HepG2 (cell line): ENCODE results near the gene CCDC91. TPM values are rescaled to one million over a fixed set of nuclear protein-coding genes. Genes with fewer than 3 reads are reported as not detected.

Source experiments
- ATAC-seq: fragments of 200-7000 bp; cut with Tn5 transposase; 3 replicates; pipeline ENCODE4 v1.9.1; 2020; ENCODE audit warnings: mild to moderate bottlenecking, moderate library complexity
- BruUV-seq: library from RNA; stranded (reverse); fragments of 400-500 nt; replicated peaks from 2 replicates; lab custom pipeline; 2021; lab: Mats Ljungman, UMichigan
- CTCF ChIA-PET: fragments of 300-600 bp; formaldehyde crosslinking; extraction: SDS; loops from one replicate; lab custom pipeline; 2021; ENCODE audit warnings: low total read pairs, inconsistent platforms, low intra/inter-chr PET ratio; lab: Yijun Ruan, JAX
- POLR2A ChIA-PET: fragments of 350-600 bp; sonication (Branson Sonifier 250); formaldehyde crosslinking; loops from one replicate; lab custom pipeline; 2020; ENCODE audit warnings: antibody characterized with exemption, inconsistent platforms; lab: Yijun Ruan, JAX
- DNase-seq: peaks from one replicate; pipeline ENCODE4 v3.0.0-alpha.2; 2015; ENCODE audit warnings: low spot score
- FAIRE-seq: peaks from 3 replicates; lab custom pipeline; 2011; peaks lifted over from hg19 to GRCh38; lab: Jason Lieb, UNC
- H2AFZ ChIP-seq: one replicate; pipeline ENCODE4 v1.6.1; 2011; ENCODE audit warnings: low read length, inconsistent platforms
- H3K27ac ChIP-seq: fragments of 300-600 bp; 3 replicates; pipeline ENCODE4 v1.8.0; 2011; ENCODE audit warnings: mixed run types, mild to moderate bottlenecking, mixed read lengths, low read length, inconsistent platforms; ENCODE audit not compliant: insufficient read depth; ENCODE audit errors: extremely low read length
- H3K27me3 ChIP-seq, 2 experiments: fragments of 200-600 bp in 1 of 2; 2 replicates in 1 of 2; 3 replicates in 1 of 2; pipeline versions ENCODE4 v1.6.0 to v1.8.0; 2011; ENCODE audit warnings: low read length in 2 of 2, mild to moderate bottlenecking in 2 of 2, moderate library complexity in 2 of 2, inconsistent platforms in 1 of 2; ENCODE audit not compliant: insufficient read depth in 2 of 2, control insufficient read depth in 1 of 2
- H3K36me3 ChIP-seq, 2 experiments: fragments of 200-600 bp in 1 of 2; replicated peaks in 1 of 2; 2 replicates in 1 of 2; 3 replicates in 1 of 2; pipeline versions ENCODE4 v1.5.1 to v1.8.0; 2011; ENCODE audit warnings: low read length in 2 of 2, inconsistent platforms in 1 of 2; ENCODE audit not compliant: insufficient read depth in 2 of 2, control insufficient read depth in 1 of 2
- H3K4me1 ChIP-seq: 2 replicates; pipeline ENCODE4 v1.5.1; 2012; ENCODE audit warnings: low read length, inconsistent platforms; ENCODE audit not compliant: insufficient read depth
- H3K4me2 ChIP-seq: 2 replicates; pipeline ENCODE4 v1.6.0; 2011; ENCODE audit warnings: low read depth, low read length, inconsistent platforms
- H3K4me3 ChIP-seq, 3 experiments: fragments of 200-600 bp in 1 of 3; sonication (generic), shearing (Covaris generic) in 1 of 3; replicated peaks in 1 of 3; 2 replicates each; pipeline ENCODE4 v1.5.1; 2011 to 2016; ENCODE audit warnings: low read length in 3 of 3, inconsistent platforms in 2 of 3, low read depth in 2 of 3, mild to moderate bottlenecking in 2 of 3, control low read depth in 1 of 3, mixed read lengths in 1 of 3; ENCODE audit not compliant: insufficient read depth in 1 of 3
- H3K79me2 ChIP-seq: one replicate; pipeline ENCODE4 v1.6.1; 2011; ENCODE audit warnings: low read length, inconsistent platforms; ENCODE audit not compliant: insufficient read depth
- H3K9ac ChIP-seq: 2 replicates; pipeline ENCODE4 v1.6.0; 2011; ENCODE audit warnings: mild to moderate bottlenecking, low read depth, low read length, inconsistent platforms; ENCODE audit not compliant: insufficient read depth
- H3K9me3 ChIP-seq: 2 replicates; pipeline ENCODE4 v1.5.1; 2012; ENCODE audit warnings: mild to moderate bottlenecking, low read length
- H4K20me1 ChIP-seq: 2 replicates; pipeline ENCODE4 v1.6.0; 2011; ENCODE audit warnings: inconsistent platforms, mild to moderate bottlenecking, low read length, moderate library complexity; ENCODE audit not compliant: insufficient read depth
- ATF1 ChIP-seq: IDR thresholded peaks from 2 replicates; pipeline ENCODE4 v1.6.1; 2016; ENCODE audit warnings: mild to moderate bottlenecking, control low read depth
- PRDM10 ChIP-seq: sonication (generic); formaldehyde crosslinking; IDR thresholded peaks from 2 replicates; pipeline ENCODE4 v1.4.0; 2020; ENCODE audit warnings: low read depth, missing genetic modification reagents
- THAP8 ChIP-seq: sonication (generic); formaldehyde crosslinking; IDR thresholded peaks from 2 replicates; pipeline ENCODE4 v1.5.1; 2020; ENCODE audit warnings: missing genetic modification reagents, mild to moderate bottlenecking, borderline replicate concordance
- ZBTB38 ChIP-seq: sonication (generic); formaldehyde crosslinking; IDR thresholded peaks from 2 replicates; pipeline ENCODE4 v1.5.1; 2020; ENCODE audit warnings: mild to moderate bottlenecking, missing genetic modification reagents
- ZNF720 ChIP-seq: sonication (generic); formaldehyde crosslinking; IDR thresholded peaks from 2 replicates; pipeline ENCODE4 v1.4.0; 2020; ENCODE audit warnings: missing genetic modification reagents
- ZNF841 ChIP-seq: sonication (generic); formaldehyde crosslinking; IDR thresholded peaks from 2 replicates; pipeline ENCODE4 v1.8.1; 2023; ENCODE audit warnings: missing genetic modification reagents, borderline replicate concordance
- ZNF878 ChIP-seq: sonication (generic); formaldehyde crosslinking; IDR thresholded peaks from 2 replicates; pipeline ENCODE4 v1.8.1; 2023; ENCODE audit warnings: mild to moderate bottlenecking, missing genetic modification reagents, moderate library complexity
- WGBS: methylation state at CpG from one replicate; pipeline ENCODE4 v1.1.6; 2017; ENCODE audit warnings: low lambda C conversion rate; 5-methylcytosine and 5-hydroxymethylcytosine counted together
- in situ Hi-C: cut with HindIII; loops from 2 replicates; pipeline ENCODE4 v1.10.0; 2017; ENCODE audit warnings: low pct_unique_long_range_greater_than_20kb; ENCODE audit not compliant: extremely low pct_ligation_motif_present
- intact Hi-C: fragments of 100-400 bp; cut with micrococcal nuclease; formaldehyde crosslinking; loops from one replicate; pipeline ENCODE4 v1.10.0; 2022; ENCODE audit not compliant: unreplicated experiment
- polyA plus RNA-seq, 8 experiments: library from polyadenylated mRNA; depleted of rRNA in 3 of 8; stranded (reverse) in 7 of 8; unstranded in 1 of 8; fragments of >200 nt; fragmentation: Illumina TruSeq in 4 of 8; extraction: Trizol in 4 of 8; gene quantifications; 2 replicates each; pipeline versions ENCODE4 v1.2.1 to v1.2.3, GENCODE V29; 2011 to 2016; ENCODE audit warnings: low read depth in 4 of 8, missing spikeins in 1 of 8, mixed read lengths in 1 of 8; ENCODE audit not compliant: insufficient read depth in 1 of 8
- total RNA-seq, 5 experiments: library from RNA; depleted of rRNA; stranded (reverse); fragments of >200 nt; fragmentation: Illumina TruSeq; extraction: Trizol; gene quantifications; 2 replicates each; pipeline ENCODE4 v1.2.3, GENCODE V29; 2016; ENCODE audit warnings: low read depth in 1 of 5

The CCDC91 gene
- total and polyA plus RNA-seq, 2 of the 13 experiments (the other 11 are each of a cell fraction or from before 2014, with no cell fraction given): 9.8 to 15.8 TPM

- TF ChIP-seq ATF1 (CRISPR knock-in tag) (peak; percentile 74), ZBTB38 (CRISPR knock-in tag) (peak; percentile 84)
These were observed at the start of gene CCDC91 (continued) for GRCh38 chr12:28190321-28191050.

- intact Hi-C loops: no loop called here
- in situ Hi-C loops: no loop called here
- no peaks in the 10 kb centered on the region for H3K4me1 ChIP-seq
- POLR2A ChIA-PET: no interaction called here
- H3K9me3 ChIP-seq: no peaks in the 10 kb centered on the region
- 10% methylated on average over 8 of the region's 8 CpGs for WGBS
- CTCF ChIA-PET: no interaction called here
- DNase-seq (no peak), FAIRE-seq (no peak), ATAC-seq (no peak)
- H3K4me2 ChIP-seq: no peak overlapping the region
- BruUV-seq: no TSS peak
- TF ChIP-seq ZNF878 (CRISPR knock-in tag) (no peak), PRDM10 (CRISPR knock-in tag) (no peak), THAP8 (no peak), ZNF841 (CRISPR knock-in tag) (no peak), ZNF720 (CRISPR knock-in tag) (no peak)
- no peak overlapping the region for H2AFZ ChIP-seq
- H3K4me3 ChIP-seq: no peak overlapping the region
- no peak overlapping the region for H3K27ac ChIP-seq
- peaks cover 0 to 7% of the 10 kb centered on the region in 2 experiments; a peak in 2 of 5 replicates for H3K27me3 ChIP-seq
- no peak overlapping the region for H3K9ac ChIP-seq
- H4K20me1 ChIP-seq: no peaks in the 10 kb centered on the region
- H3K36me3 ChIP-seq: no peaks in the 10 kb centered on the region
- H3K79me2 ChIP-seq: no peaks in the 10 kb centered on the region
These were observed 46.2 kb upstream of the CCDC91 start for GRCh38 chr12:28144059-28144458.
